ENCODE results near the gene FRMPD2.
"Not testable (repeated sequence)": the region's sequence is repeated elsewhere in the genome, so short reads cannot be mapped to it uniquely, and the experiment has no call there.

Gene FRMPD2

GRCh38 chr10:48249763-48250351, 24.6 kb downstream of the FRMPD2 start:
- no peaks in the 10 kb centered on the region for H3K4me1 Mint-ChIP-seq

GRCh38 chr10:48249004-48249762, 25.3 kb downstream of the FRMPD2 start:
- no peaks in the 10 kb centered on the region for H3K27me3 Mint-ChIP-seq
- H3K4me3 Mint-ChIP-seq: no peak overlapping the region
- H3K27ac Mint-ChIP-seq: no peak overlapping the region
- H3K4me1 Mint-ChIP-seq: no peaks in the 10 kb centered on the region
- no peak for DNase-seq
- H3K9me3 Mint-ChIP-seq: no peaks in the 10 kb centered on the region
- ATAC-seq: no peak
- H3K36me3 Mint-ChIP-seq (ENCODE audit: low read depth): no peaks in the 10 kb centered on the region

More at GRCh38 chr10:48249763-48250351, 24.6 kb downstream of the FRMPD2 start:
- H3K36me3 Mint-ChIP-seq (ENCODE audit: low read depth): no peaks in the 10 kb centered on the region
- no peaks in the 10 kb centered on the region for H3K9me3 Mint-ChIP-seq
- no peaks in the 10 kb centered on the region for H3K27me3 Mint-ChIP-seq
- no peak for ATAC-seq
- DNase-seq: no peak
- no peak overlapping the region for H3K27ac Mint-ChIP-seq
- no peak overlapping the region for H3K4me3 Mint-ChIP-seq

GRCh38 chr10:48248462-48248861, 26.0 kb downstream of the FRMPD2 start:
- DNase-seq (no peak), ATAC-seq (no peak)
- Mint-ChIP-seq H3K9me3 (no peaks in the 10 kb centered on the region), H3K27me3 (no peaks in the 10 kb centered on the region), H3K27ac (no peak overlapping the region), H3K4me1 (no peaks in the 10 kb centered on the region), H3K4me3 (no peak overlapping the region), H3K36me3 (ENCODE audit: low read depth) (no peaks in the 10 kb centered on the region)

GRCh38 chr10:48247680-48248079, 26.8 kb downstream of the FRMPD2 start:
- no peak for DNase-seq
- peaks cover 3% of the 10 kb centered on the region for H3K27me3 Mint-ChIP-seq
- H3K4me1 Mint-ChIP-seq: no peaks in the 10 kb centered on the region
- ATAC-seq: no peak
- H3K9me3 Mint-ChIP-seq: no peaks in the 10 kb centered on the region
- H3K36me3 Mint-ChIP-seq (ENCODE audit: low read depth): no peaks in the 10 kb centered on the region
- H3K4me3 Mint-ChIP-seq: no peak overlapping the region
- H3K27ac Mint-ChIP-seq: no peak overlapping the region

GRCh38 chr10:48246501-48246900, 28.0 kb downstream of the FRMPD2 start:
- ATAC-seq (no peak), DNase-seq (no peak)
- no peak overlapping the region for H3K27ac Mint-ChIP-seq
- no peaks in the 10 kb centered on the region for H3K4me1 Mint-ChIP-seq
- peaks cover 3% of the 10 kb centered on the region for H3K27me3 Mint-ChIP-seq
- H3K36me3 Mint-ChIP-seq (ENCODE audit: low read depth): no peaks in the 10 kb centered on the region
- H3K4me3 Mint-ChIP-seq: no peak overlapping the region
- H3K9me3 Mint-ChIP-seq: no peaks in the 10 kb centered on the region

GRCh38 chr10:48245977-48246376, 28.5 kb downstream of the FRMPD2 start:
- no peaks in the 10 kb centered on the region for H3K9me3 Mint-ChIP-seq

GRCh38 chr10:48243921-48244320, 30.6 kb downstream of the FRMPD2 start:
- H3K4me1 Mint-ChIP-seq; H3K9me3 Mint-ChIP-seq; ATAC-seq; DNase-seq; H3K36me3 Mint-ChIP-seq (ENCODE audit: low read depth); H3K27me3 Mint-ChIP-seq; H3K27ac Mint-ChIP-seq; H3K4me3 Mint-ChIP-seq: not testable (repeated sequence)

More at GRCh38 chr10:48245977-48246376, 28.5 kb downstream of the FRMPD2 start:
- Mint-ChIP-seq H3K27me3 (peaks cover 3% of the 10 kb centered on the region), H3K4me3 (no peak overlapping the region), H3K36me3 (ENCODE audit: low read depth) (no peaks in the 10 kb centered on the region), H3K4me1 (no peaks in the 10 kb centered on the region), H3K27ac (no peak overlapping the region)
- DNase-seq (no peak), ATAC-seq (no peak)

GRCh38 chr10:48243487-48243886, 31.0 kb downstream of the FRMPD2 start:
- ATAC-seq (no peak), DNase-seq (no peak)
- no peak overlapping the region for H3K27ac Mint-ChIP-seq
- H3K9me3 Mint-ChIP-seq: no peaks in the 10 kb centered on the region
- no peaks in the 10 kb centered on the region for H3K36me3 Mint-ChIP-seq (ENCODE audit: low read depth)
- H3K4me3 Mint-ChIP-seq: no peak overlapping the region
- H3K4me1 Mint-ChIP-seq: no peaks in the 10 kb centered on the region
- peaks cover 3% of the 10 kb centered on the region for H3K27me3 Mint-ChIP-seq

- Mint-ChIP-seq H3K9me3 (no peaks in the 10 kb centered on the region), H3K27ac (no peak overlapping the region), H3K36me3 (ENCODE audit: low read depth) (no peaks in the 10 kb centered on the region), H3K4me1 (no peaks in the 10 kb centered on the region), H3K4me3 (no peak overlapping the region), H3K27me3 (peaks cover 3% of the 10 kb centered on the region)
- ATAC-seq: no peak
- no peak for DNase-seq
These were observed 32.2 kb downstream of the FRMPD2 start for GRCh38 chr10:48242171-48242904.

GRCh38 chr10:48241332-48241731, 33.2 kb downstream of the FRMPD2 start:
- H3K36me3 Mint-ChIP-seq (ENCODE audit: low read depth): no peaks in the 10 kb centered on the region
- ATAC-seq (no peak), DNase-seq (no peak)
- H3K4me3 Mint-ChIP-seq: no peak overlapping the region
- H3K27ac Mint-ChIP-seq: no peak overlapping the region
- no peaks in the 10 kb centered on the region for H3K9me3 Mint-ChIP-seq
- no peaks in the 10 kb centered on the region for H3K4me1 Mint-ChIP-seq
- H3K27me3 Mint-ChIP-seq: peaks cover 3% of the 10 kb centered on the region

- Mint-ChIP-seq H3K4me1 (no peaks in the 10 kb centered on the region), H3K36me3 (ENCODE audit: low read depth) (no peaks in the 10 kb centered on the region), H3K4me3 (no peak overlapping the region), H3K27me3 (peaks cover 3% of the 10 kb centered on the region), H3K9me3 (no peaks in the 10 kb centered on the region), H3K27ac (no peak overlapping the region)
- ATAC-seq (no peak), DNase-seq (no peak)
These were observed 34.3 kb downstream of the FRMPD2 start for GRCh38 chr10:48240196-48240595.

- no peaks in the 10 kb centered on the region for H3K4me1 Mint-ChIP-seq
- H3K9me3 Mint-ChIP-seq: no peaks in the 10 kb centered on the region
- H3K27me3 Mint-ChIP-seq: peaks cover 3% of the 10 kb centered on the region
- H3K36me3 Mint-ChIP-seq (ENCODE audit: low read depth): no peaks in the 10 kb centered on the region
- H3K4me3 Mint-ChIP-seq: no peak overlapping the region
- no peak overlapping the region for H3K27ac Mint-ChIP-seq
- DNase-seq: no peak
- no peak for ATAC-seq
These were observed 34.9 kb downstream of the FRMPD2 start for GRCh38 chr10:48239618-48240017.

GRCh38 chr10:48238826-48239520, 35.5 kb downstream of the FRMPD2 start:
- H3K9me3 Mint-ChIP-seq: no peaks in the 10 kb centered on the region
- no peak for DNase-seq
- no peaks in the 10 kb centered on the region for H3K4me1 Mint-ChIP-seq
- H3K36me3 Mint-ChIP-seq (ENCODE audit: low read depth): no peaks in the 10 kb centered on the region
- no peak overlapping the region for H3K4me3 Mint-ChIP-seq
- no peak overlapping the region for H3K27ac Mint-ChIP-seq
- no peak for ATAC-seq
- H3K27me3 Mint-ChIP-seq: peaks cover 3% of the 10 kb centered on the region

Measured in activated naive CD8-positive, alpha-beta T cell treated with anti-CD3 and anti-CD28 coated beads, Interleukin-2, amount 50 U/mL, for 24 hours (primary cell).